Measurements from ENCODE around the gene ARL2BP. TPM values are rescaled to one million over a fixed set of nuclear protein-coding genes. Genes with fewer than 3 reads are reported as not detected.

The ARL2BP gene
- total and polyA plus RNA-seq, 2 of the 4 experiments (the other 2 are of a cell fraction), result 46.9 to 73.7 TPM

DNA sequence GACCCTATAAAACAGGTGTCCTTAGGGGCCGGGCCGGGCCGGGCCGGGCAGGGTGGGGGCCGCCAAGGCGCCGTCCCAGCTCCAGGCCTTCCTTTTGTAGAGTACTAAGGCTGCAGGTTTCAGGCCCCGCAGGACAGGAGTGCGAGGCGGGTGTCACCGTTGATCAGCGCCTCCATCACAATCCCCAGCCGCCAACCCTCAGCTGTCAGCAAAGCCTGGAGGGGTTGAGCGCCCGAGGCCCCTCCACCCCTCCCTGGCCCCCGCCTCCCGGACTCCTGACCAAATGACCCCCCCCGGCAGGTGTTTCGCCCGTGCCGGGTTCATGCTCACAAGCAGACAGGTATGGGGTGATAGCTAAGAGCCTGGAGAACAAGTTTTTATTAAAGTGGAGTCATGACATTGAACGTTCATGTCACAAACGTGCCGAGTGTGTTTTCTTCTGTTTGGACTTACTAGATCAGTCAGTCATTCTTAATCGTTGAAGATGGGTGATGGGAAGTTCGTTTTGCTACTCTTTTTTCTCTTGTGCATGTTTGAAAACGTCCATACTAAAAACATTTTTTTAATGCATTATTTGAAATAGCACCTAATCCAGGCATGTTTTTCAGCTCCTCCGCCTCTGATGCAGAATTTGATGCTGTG lies 534 bp downstream of the ARL2BP start (continued):
- TF ChIP-seq RCOR1 (IDR thresholded peaks at IDR 0.05; ENCODE audit: insufficient replicate concordance, low read length) (no peak), NFE2L2 (IDR thresholded peaks at IDR 0.05; ENCODE audit: low read depth, low read length) (no peak)

DNA sequence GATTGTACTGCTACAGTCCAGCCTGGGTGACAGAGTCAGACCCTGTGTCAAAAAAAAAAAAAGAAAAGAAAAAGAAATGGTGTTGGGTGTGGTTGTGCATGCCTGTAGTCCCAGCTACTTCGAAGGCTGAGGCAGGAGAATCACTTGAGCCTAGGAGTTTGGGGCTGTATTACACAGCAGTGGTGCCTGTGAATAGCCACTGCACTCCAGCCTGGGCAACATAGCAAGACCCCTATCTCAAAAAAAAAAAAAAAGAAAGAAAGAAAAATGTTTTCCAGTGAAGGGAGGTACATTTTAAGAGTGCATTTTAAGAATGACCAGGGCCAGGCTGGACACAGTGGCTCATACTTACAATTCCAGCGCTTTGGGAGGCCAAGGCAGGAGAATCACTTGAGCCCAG lies 6.3 kb downstream of the ARL2BP start:
- Histone ChIP-seq H4K8ac (ENCODE audit: low read depth in 2 of 2, low read length in 2 of 2) (no peak overlapping the region), H2BK120ac (ENCODE audit: low read depth, low read length) (no peak overlapping the region), H3K4me2 (ENCODE audit: low read depth, low read length) (no peak overlapping the region), H2AFZ (replicated peaks; ENCODE audit: low read length, poor library complexity) (no peak overlapping the region), H3K18ac (ENCODE audit: low read depth, low read length) (no peak overlapping the region), H4K91ac (ENCODE audit: insufficient read depth, low read depth, low read length) (no peak overlapping the region), H2AK5ac (ENCODE audit: low read depth, low read length) (no peak overlapping the region), H3K4me1 (ENCODE audit: control insufficient read depth, insufficient read depth, low read length) (no peaks in the 10 kb centered on the region), H3K9me3 (ENCODE audit: control insufficient read depth, insufficient read depth, low read length) (no peaks in the 10 kb centered on the region), H4K20me1 (ENCODE audit: insufficient read depth, low read length) (no peaks in the 10 kb centered on the region; the same call in 1 of the 2 replicates), H4K5ac (ENCODE audit: low read depth, low read length) (no peak overlapping the region), H2BK15ac (ENCODE audit: low read depth, low read length) (no peak overlapping the region), H3K79me1 (ENCODE audit: low read depth in 1 of 2, low read length in 2 of 2) (peaks cover 3 to 10% of the 10 kb centered on the region in 2 experiments; a peak in 2 of 4 replicates), H3K14ac (replicated peaks; ENCODE audit: low read depth, low read length) (no peak overlapping the region), H3K9me1 (ENCODE audit: insufficient read depth, low read length) (no peaks in the 10 kb centered on the region), H3K56ac (ENCODE audit: extremely low read depth, insufficient read depth, low read length) (no peak overlapping the region), H3K23ac (ENCODE audit: low read depth, low read length) (no peak overlapping the region), H3K27me3 (ENCODE audit: control insufficient read depth, insufficient read depth, low read length) (no peaks in the 10 kb centered on the region), H3K4me3 (ENCODE audit: insufficient read depth, low read depth, low read length) (no peak overlapping the region), H2BK20ac (ENCODE audit: low read depth, low read length) (no peak overlapping the region), H3K9ac (ENCODE audit: low read depth, low read length) (no peak overlapping the region), H3K4ac (ENCODE audit: low read depth, low read length) (no peak overlapping the region), H3K27ac (ENCODE audit: insufficient read depth, low read length) (no peak overlapping the region), H3K36me3 (ENCODE audit: control insufficient read depth, insufficient read depth, low read length) (peaks cover 42% of the 10 kb centered on the region), H2BK5ac (ENCODE audit: low read depth, low read length, poor library complexity, severe bottlenecking) (no peak overlapping the region), H2AK9ac (replicated peaks; ENCODE audit: low read depth, low read length, poor library complexity) (no peak overlapping the region)
- DNase-seq (no peak), ATAC-seq (ENCODE audit: low read depth) (no peak)
- in situ Hi-C loops (cut with MboI; ENCODE audit: low sequenced_read_pairs), result no loop called here
- intact Hi-C loops (cut with micrococcal nuclease), result no loop called here
- dilution Hi-C loops (cut with HindIII; ENCODE audit: low sequenced_read_pairs, unreplicated experiment), result no loop called here
- WGBS, 2 experiments (ENCODE audit: extremely low coverage in 2 of 2, insufficient read length in 1 of 2), result no CpG with 5 or more reads among the region's 2 CpGs
- no peak for TF ChIP-seq POLR2A (IDR thresholded peaks at IDR 0.05; ENCODE audit: low read depth, low read length)
- TF ChIP-seq MAFK (IDR thresholded peaks at IDR 0.05; ENCODE audit: low read depth, low read length), result no peak
- no TSS peak for BruUV-seq (replicated peaks)
- POLR2A ChIA-PET (ENCODE audit: unreplicated experiment), result no interaction called here
- CTCF ChIA-PET, result no interaction called here
